ENCODE measurements around the gene HOXB7.

Gene HOXB7

DNA sequence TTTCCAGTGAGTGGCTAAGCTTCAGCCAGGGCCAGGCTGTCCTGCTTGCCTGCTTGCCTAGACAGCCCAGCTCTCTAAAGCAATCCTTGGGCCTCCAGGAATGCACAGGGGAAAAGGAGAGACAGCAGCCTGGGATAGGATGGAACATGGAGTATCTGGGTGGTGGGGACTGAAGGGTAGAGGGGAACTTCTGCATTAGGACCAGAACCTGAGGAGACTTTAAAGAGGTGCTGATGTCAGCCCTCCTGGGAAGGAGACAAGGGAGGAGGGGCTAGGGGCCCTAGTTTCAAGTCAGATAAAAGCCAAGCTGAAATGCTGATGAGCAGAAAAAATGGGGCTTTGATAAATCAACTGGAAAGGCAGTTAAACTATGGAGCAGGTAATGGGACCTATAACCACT, 1.8 kb downstream of the HOXB7 start:
- DNase-seq (ENCODE audit: low read depth, low spot score): no peak

GRCh38 chr17:48608494-48608834, 2.4 kb downstream of the HOXB7 start:
- DNase-seq (ENCODE audit: low read depth, low spot score): no peak

DNA sequence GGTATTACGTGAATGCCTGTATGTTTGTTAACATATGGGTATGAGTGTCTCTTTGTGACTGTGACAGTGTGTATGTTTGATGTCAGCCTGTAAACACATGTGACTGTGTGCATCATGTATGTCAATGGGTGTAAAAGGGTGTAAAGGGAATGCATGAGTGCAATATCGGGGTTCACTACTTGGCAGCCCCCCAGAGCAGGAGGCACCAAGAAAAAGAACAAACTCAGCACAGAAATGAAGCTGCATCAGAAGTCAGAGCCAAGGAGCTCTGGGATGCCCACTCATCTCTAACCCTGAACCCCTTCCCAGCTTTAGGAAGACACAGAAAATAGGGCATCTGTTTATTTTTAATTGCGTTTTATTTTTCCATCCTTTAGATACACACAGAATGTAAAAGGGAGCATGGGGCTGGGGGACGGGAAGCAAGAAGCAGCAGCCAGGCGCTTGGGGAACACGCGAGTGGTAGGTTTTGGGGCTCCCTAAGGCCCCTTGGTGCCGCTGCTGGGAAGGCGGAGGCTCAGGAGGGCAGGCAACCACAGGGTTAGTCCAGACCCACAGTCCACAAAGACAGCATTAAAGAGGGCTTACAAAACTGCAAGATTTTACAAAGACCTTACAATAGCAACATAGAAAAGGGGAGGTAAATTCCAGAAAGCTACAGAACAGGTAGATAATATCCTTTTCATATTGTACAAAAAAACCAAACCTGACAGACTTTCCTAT, 3.8 kb downstream of the HOXB7 start:
- DNase-seq (ENCODE audit: low read depth, low spot score): no peak

GRCh38 chr17:48605991-48606891, 4.6 kb downstream of the HOXB7 start:
- DNase-seq (ENCODE audit: low read depth, low spot score): no peak

DNA sequence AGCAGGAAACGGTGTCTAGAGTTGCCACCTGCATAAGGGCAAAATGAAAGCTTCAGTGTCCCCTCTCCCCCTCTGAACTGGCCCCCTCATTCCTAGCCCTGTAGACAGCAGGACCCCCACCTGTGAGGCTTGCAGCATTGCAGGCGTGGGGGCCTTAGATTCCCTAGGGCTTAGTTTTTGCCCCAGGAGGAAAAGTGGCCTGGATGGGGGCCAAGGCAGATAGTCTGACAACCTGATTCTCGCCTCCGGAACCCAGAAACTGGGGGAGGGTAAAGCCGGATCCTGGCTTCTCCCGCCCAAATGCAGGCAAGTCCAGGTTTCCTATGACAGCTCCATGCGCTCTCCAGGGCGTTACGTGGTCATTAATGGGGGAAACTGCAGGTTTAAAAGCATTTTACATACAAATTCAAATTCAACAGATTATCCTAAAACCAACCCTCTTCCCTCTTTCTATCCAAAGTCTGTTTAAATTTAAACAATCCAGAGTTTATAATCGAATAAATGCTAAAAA, 5.4 kb downstream of the HOXB7 start:
- no peak for DNase-seq (ENCODE audit: low read depth, low spot score)

DNA sequence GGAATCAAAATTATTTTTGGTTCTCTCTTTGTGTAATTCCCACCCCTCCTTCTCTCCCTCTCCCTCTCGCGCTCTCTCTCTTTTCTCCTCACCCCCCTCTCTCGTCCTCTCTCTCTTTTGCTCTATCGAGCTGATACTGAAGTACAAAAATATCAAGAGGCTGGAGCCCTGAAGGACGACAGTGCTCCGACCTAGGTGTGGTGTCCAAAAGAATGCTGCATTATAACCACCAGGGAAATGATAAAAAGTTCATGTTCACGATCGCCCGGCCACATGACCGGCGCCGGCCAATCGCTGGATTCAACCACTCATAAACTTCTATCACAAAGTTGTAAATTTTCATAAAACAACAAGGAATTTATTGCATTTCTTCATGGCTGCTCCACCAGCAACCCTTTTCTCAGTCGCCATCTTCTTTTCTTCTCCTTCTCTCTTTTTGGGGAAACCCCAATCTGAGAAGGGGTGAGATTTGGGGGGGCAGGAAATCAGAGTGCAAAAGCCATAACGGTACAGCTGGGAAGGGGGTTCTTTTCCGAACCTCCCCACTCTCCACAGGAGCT, 6.0 kb downstream of the HOXB7 start, which contains the start of gene HOXB6:
HOXB6 (minus strand) TSS at position 217 of the 560 bp plus-strand sequence. CDS start 6,836 bp downstream, outside the sequence.
- DNase-seq (ENCODE audit: low read depth, low spot score): no peak

DNA sequence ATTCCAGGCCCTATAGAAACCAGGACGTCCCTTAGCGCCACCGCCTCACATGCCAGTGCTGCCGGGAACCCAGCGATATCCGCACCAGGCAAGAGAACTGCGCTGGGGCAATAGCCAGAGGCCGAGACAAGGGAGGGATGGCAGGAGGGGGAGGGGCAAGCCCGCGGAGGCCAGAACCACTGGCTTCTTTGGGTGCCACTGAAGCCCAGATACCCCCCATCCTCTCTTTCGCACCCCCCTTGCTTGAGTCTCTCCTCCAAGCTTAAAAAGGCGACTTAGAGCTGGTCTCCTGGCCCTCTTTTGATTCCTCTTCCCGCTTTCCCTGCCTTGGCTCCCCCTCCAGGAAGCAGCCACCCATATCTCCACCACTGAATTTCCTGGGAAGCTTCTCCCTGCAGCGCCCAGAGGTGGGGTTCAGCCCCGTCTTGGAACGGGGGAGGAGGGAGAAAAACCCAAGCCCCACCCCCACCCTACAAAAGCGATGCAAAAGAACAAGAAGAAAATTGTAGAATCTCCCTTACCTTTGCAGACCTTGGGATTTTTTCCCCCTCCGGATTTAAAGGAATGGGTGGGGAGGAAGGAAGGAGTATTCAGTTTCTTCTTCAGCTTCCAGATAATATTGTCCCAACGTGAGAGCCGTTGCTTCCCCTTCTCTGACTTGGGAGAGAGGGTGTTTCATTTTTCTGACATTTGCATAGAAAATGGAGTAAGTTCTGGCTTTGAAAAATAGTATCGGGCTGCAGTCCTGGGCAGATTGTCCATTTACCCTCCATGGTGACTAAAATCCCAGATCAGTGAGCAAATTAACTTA, 6.7 kb downstream of the HOXB7 start:
- DNase-seq (ENCODE audit: low read depth, low spot score): no peak

- DNase-seq (ENCODE audit: low read depth, low spot score): no peak
Observed at GRCh38 chr17:48601539-48602425, 9.0 kb downstream of the HOXB7 start.

GRCh38 chr17:48601207-48601538, 9.6 kb downstream of the HOXB7 start:
- no peak for DNase-seq (ENCODE audit: low read depth, low spot score)

DNA sequence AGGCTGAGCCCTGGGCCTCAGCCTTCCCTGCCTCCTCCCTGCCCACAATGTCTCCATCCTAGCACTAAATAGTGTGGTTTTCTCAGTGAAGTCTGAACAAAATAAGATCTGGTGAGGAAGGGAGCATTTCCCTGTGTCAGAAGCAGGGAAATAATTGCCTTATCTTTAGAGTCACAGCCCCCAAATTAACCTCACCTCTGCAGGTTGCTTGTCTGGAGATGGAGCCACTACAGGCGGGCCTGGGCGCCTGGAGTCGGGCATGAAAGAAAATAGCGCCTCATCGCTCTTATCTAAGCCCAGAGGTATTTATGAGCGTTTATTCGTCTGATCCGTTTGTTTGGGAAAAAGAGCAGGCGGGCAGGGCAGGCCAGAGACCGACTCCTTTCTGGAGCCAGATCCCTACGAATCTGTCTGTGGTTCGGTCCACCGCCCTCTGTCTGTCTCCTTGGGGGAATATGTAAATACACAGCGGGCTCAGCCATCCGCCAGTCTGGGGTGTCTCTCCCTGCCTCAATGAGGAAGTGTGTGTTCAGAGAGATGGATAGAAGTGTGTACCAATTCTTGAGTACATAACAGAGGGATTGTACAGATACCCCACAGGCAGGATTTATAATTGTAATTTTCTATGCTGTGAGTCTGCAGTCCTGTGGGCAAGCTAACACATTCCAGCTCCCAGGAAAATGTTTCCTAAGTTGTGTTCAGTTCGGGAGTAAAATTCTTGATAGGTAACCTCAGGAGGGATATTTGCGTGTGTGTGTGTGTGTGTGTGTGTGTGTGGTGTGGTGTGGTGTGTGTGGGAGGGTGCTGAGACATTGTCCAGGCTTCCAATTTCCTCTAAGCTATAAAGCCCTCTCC, 10.3 kb downstream of the HOXB7 start:
- no peak for DNase-seq (ENCODE audit: low read depth, low spot score)

DNA sequence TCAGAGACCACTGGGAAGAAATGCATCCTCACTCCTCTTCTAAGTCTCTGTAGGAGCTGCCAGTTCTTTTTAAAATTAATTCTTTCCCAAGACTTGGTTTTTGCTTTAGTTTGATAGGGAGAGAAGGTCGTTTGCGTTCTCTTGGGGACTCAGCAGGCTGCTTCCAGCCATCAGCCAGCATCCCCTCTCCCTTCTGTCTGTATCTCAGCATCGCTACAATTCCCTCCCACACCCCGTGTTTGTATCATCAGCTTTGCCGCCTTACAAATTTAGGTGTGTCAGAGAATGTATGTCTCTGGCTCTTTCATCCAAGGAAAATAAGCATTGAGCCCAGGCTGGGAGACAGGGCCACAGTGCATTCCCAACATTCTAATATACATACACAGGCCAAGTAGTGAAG, 11.5 kb downstream of the HOXB7 start:
- DNase-seq (ENCODE audit: low read depth, low spot score): no peak

DNA sequence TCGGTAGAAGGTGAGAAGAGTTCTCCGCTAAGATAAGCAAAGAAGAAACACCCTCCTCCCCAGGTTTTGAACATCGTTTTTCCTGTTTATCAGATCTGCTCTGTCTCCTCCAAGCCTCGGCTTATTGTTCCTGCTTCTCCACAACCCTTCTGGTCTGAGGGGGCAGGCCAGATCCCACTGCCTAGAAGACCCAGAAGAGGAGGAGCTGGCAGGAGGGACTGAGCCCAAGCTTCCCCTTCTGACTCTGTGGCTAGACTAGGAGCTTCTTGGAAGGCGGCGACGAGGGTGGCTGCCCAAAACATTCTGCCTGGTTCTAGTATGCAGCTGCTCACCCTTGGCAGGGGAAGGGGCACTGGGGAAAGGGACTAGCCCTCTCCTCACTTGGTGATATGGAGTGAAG, 12.1 kb downstream of the HOXB7 start:
- no peak for DNase-seq (ENCODE audit: low read depth, low spot score)

GRCh38 chr17:48597778-48598631, 12.8 kb downstream of the HOXB7 start:
- DNase-seq (ENCODE audit: low read depth, low spot score): no peak

DNA sequence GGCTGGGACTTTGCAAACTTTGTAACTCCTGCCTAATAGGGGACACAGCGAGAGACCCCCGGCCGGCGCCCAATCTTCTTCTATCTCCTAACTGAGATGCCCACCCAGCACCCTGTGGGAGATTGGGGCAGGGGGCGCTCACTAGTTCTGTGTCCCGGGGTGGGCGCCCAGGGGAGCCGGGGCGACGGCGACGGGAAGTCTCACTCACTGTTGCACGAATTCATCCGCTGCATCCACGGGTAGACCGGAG, 13.4 kb downstream of the HOXB7 start:
- no peak for DNase-seq (ENCODE audit: low read depth, low spot score)

DNA sequence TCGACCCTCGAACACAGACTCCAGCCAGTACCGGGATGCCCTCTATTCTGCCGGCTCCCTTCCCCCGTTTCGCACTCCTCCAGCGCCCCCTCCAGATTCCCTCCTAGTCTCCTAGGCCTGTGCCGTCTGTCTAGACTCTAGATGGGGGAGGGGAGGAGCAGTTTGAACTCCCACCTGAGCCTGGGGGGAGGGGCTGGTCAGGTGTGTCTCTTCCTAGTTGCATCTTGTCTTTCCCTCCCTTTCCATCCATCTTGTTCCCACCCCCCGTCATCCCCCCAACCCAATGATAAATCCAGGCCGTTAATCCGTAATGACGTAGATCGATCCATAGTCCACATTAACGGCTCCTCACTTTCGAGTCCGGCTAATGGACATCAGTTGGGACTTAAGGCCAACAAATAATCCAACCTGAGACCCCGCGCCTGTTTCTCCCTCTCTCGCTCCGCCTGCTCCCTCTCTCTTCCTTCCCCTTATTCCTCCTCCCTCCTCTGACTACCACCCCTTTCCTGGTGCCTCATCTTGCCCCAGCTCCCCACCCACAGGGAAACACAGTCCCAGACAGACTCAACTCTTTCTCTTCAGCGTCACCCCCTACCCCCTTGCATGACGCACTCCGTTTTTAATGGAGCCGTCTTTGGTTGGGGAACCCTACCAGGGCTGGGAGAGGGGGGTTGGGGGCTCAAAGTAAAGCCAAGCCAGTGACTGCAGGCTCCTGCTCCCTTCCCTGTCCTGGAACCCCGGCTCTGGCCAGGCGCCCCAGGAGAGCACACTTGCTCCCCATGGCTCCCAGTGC, 13.9 kb downstream of the HOXB7 start:
- no peak for DNase-seq (ENCODE audit: low read depth, low spot score)

DNA sequence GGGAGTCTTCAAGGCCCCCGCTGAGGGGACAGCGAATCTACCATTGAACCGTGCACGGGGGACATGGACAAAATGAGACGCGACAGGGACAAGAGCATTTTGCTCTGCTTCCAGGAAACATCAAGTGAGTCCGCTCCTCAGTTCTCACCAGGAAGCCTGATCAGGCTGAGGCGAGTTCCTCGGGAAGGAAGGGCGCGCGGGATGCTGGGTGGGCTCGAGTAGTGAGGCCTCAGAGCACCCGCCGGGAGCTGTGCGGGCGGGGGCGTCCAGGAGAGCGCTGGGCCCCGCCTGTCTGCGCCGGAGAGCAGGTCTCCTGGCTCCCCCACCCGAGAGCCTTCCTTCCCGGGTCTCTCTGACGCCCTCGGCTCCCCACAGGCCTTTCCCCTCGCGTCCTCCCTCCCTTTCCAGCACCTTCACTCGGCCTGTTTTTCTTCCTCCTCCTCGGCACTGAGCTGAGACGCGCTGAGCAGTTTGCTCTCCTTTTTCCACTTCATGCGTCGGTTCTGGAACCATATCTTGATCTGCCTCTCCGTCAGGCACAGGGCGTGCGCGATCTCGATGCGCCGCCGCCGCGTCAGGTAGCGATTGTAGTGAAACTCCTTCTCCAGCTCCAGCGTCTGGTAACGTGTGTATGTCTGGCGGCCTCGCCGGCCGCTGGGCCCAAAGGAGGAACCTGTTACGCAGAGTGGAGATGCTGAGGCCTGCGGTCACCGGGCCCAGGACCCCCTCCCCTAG, 14.7 kb downstream of the HOXB7 start:
- no peak for DNase-seq (ENCODE audit: low read depth, low spot score)

- DNase-seq (ENCODE audit: low read depth, low spot score): no peak
Observed at GRCh38 chr17:48595278-48595999, 15.4 kb downstream of the HOXB7 start.

All from brain pericyte (primary cell).